Stomach (tissue), 4 donors: ENCODE results near the gene LACTBL1.

Source experiments
- CTCF ChIP-seq, 7 experiments: fragments of 450-650 bp in 4 of 7; fragments of 200-600 bp in 3 of 7; sonication (generic) in 3 of 7; IDR thresholded peaks; one replicate each; pipeline ENCODE4 v1.5.1; 2016 to 2019; ENCODE audit warnings: antibody characterized with exemption in 7 of 7, control low read depth in 2 of 7, mild to moderate bottlenecking in 1 of 7
- POLR2A ChIP-seq, 4 donors: fragments of 450-650 bp; IDR thresholded peaks; one replicate each; pipeline ENCODE4 v1.6.1; 2016; ENCODE audit warnings: antibody characterized with exemption in 4 of 4, control low read depth in 2 of 4, mild to moderate bottlenecking in 1 of 4, moderate library complexity in 1 of 4
- POLR2AphosphoS5 ChIP-seq, 3 donors: sonication (generic); formaldehyde crosslinking; IDR thresholded peaks; one replicate each; pipeline ENCODE4 v1.6.1; 2016; ENCODE audit warnings: antibody characterized with exemption in 3 of 3

- TF ChIP-seq CTCF (IDR thresholded peaks at IDR 0.05) (no peak), POLR2AphosphoS5 (IDR thresholded peaks at IDR 0.05) (no peak), POLR2A (IDR thresholded peaks at IDR 0.05) (no peak)
Measured at GRCh38 chr1:22914156-22914555, 58.5 kb downstream of the LACTBL1 start.
